ENCODE measurements around the gene AKAP1.

GRCh38 chr17:57088298-57088697 lies 3.3 kb downstream of the AKAP1 start:
- no peak for TF ChIP-seq CTCF (conservative IDR thresholded peaks at IDR 0.05 in 1 of 2, IDR thresholded peaks at IDR 0.05 in 1 of 2; ENCODE audit: low read depth in 1 of 2, low read length in 2 of 2)
- no peak for TF ChIP-seq EZH2 (IDR thresholded peaks at IDR 0.05; ENCODE audit: low read length, missing control alignments)
